ENCODE results near the gene SH3YL1. TPM values are rescaled to one million over a fixed set of nuclear protein-coding genes. Genes with fewer than 3 reads are reported as not detected.

The SH3YL1 gene
- total RNA-seq, 3 donors from 2014 or later (not counting 1 experiment from before 2014, with no cell fraction given): 28.3 to 42.2 (median 32.3) TPM

GRCh38 chr2:263022-263738 is 652 bp downstream of the SH3YL1 start:
- Mint-ChIP-seq H3K4me1 (peaks cover 32 to 40% of the 10 kb centered on the region in 2 donors), H3K36me3 (peaks cover 10% of the 10 kb centered on the region), H3K4me3 (peak overlapping the region; percentile 83), H3K9me3 (no peaks in the 10 kb centered on the region), H3K27me3 (ENCODE audit: low read depth in 2 of 2) (no peaks in the 10 kb centered on the region), H3K27ac (peak overlapping the region; percentile 57 to 98)
- DNase-seq (peak in 1 of 2 donors; percentile 24), ATAC-seq (no peak)
- TF ChIP-seq CTCF (IDR thresholded peaks at IDR 0.05): no peak
- peaks cover 21% of the 10 kb centered on the region for H3K4me1 ChIP-seq (ENCODE audit: control insufficient read depth, insufficient read depth, low read length)
- no peaks in the 10 kb centered on the region for H3K27me3 ChIP-seq (ENCODE audit: control insufficient read depth, insufficient read depth, low read length)
- no peak overlapping the region for H3K27ac ChIP-seq (ENCODE audit: low read length)
- no peaks in the 10 kb centered on the region for H3K36me3 ChIP-seq (ENCODE audit: control insufficient read depth, insufficient read depth, low read length)
- no peaks in the 10 kb centered on the region for H3K9me3 ChIP-seq (ENCODE audit: control insufficient read depth, insufficient read depth, low read length)
- peak overlapping the region; percentile 94 for H3K4me3 ChIP-seq (ENCODE audit: low read length)
- intact Hi-C loops (cut with micrococcal nuclease): no loop called here
- WGBS (ENCODE audit: insufficient coverage): 73% methylated on average over 42 of the region's 42 CpGs

- no peaks in the 10 kb centered on the region for H3K9me3 ChIP-seq (ENCODE audit: control insufficient read depth, insufficient read depth, low read length)
- no peaks in the 10 kb centered on the region for H3K27me3 Mint-ChIP-seq (ENCODE audit: low read depth in 2 of 2)
- H3K36me3 ChIP-seq (ENCODE audit: control insufficient read depth, insufficient read depth, low read length): no peaks in the 10 kb centered on the region
- 81% methylated on average over 3 of the region's 3 CpGs for WGBS (ENCODE audit: insufficient coverage)
- no peaks in the 10 kb centered on the region for H3K27me3 ChIP-seq (ENCODE audit: control insufficient read depth, insufficient read depth, low read length)
- peaks cover 14% of the 10 kb centered on the region for H3K36me3 Mint-ChIP-seq
- no peak for ATAC-seq
- TF ChIP-seq CTCF (IDR thresholded peaks at IDR 0.05): no peak
- peak overlapping the region; percentile 60 for H3K4me3 Mint-ChIP-seq
- peaks cover 21% of the 10 kb centered on the region for H3K4me1 ChIP-seq (ENCODE audit: control insufficient read depth, insufficient read depth, low read length)
- H3K4me1 Mint-ChIP-seq: peaks cover 23 to 31% of the 10 kb centered on the region in 2 donors
- peaks cover 0 to 2% of the 10 kb centered on the region in 2 donors for H3K9me3 Mint-ChIP-seq
- no peak overlapping the region for H3K27ac ChIP-seq (ENCODE audit: low read length)
- H3K4me3 ChIP-seq (ENCODE audit: low read length): no peak overlapping the region
- peak overlapping the region; percentile 35 to 57 for H3K27ac Mint-ChIP-seq
- intact Hi-C loops (cut with micrococcal nuclease): no loop called here
- DNase-seq: no peak
Observed at GRCh38 chr2:262117-262516, 1.7 kb downstream of the SH3YL1 start.

GRCh38 chr2:260507-261161 is 3.2 kb downstream of the SH3YL1 start:
- ATAC-seq (no peak), DNase-seq (no peak)
- no peaks in the 10 kb centered on the region for H3K36me3 ChIP-seq (ENCODE audit: control insufficient read depth, insufficient read depth, low read length)
- TF ChIP-seq CTCF (IDR thresholded peaks at IDR 0.05): no peak
- H3K4me1 ChIP-seq (ENCODE audit: control insufficient read depth, insufficient read depth, low read length): peaks cover 19% of the 10 kb centered on the region
- H3K27ac ChIP-seq (ENCODE audit: low read length): no peak overlapping the region
- intact Hi-C loops (cut with micrococcal nuclease): no loop called here
- H3K4me3 ChIP-seq (ENCODE audit: low read length): no peak overlapping the region
- no peaks in the 10 kb centered on the region for H3K27me3 Mint-ChIP-seq (ENCODE audit: low read depth in 2 of 2)
- WGBS (ENCODE audit: insufficient coverage): 95% methylated on average over 6 of the region's 6 CpGs
- H3K4me1 Mint-ChIP-seq: peaks cover 13 to 16% of the 10 kb centered on the region in 2 donors
- H3K9me3 Mint-ChIP-seq: peaks cover 0 to 2% of the 10 kb centered on the region in 2 donors
- no peaks in the 10 kb centered on the region for H3K27me3 ChIP-seq (ENCODE audit: control insufficient read depth, insufficient read depth, low read length)
- no peak overlapping the region for H3K4me3 Mint-ChIP-seq
- H3K9me3 ChIP-seq (ENCODE audit: control insufficient read depth, insufficient read depth, low read length): no peaks in the 10 kb centered on the region
- H3K27ac Mint-ChIP-seq: no peak overlapping the region
- H3K36me3 Mint-ChIP-seq: peaks cover 14% of the 10 kb centered on the region
